ENCODE measurements around the gene GSTCD.
"Not testable (repeated sequence)": the region's sequence is repeated elsewhere in the genome, so short reads cannot be mapped to it uniquely, and the experiment has no call there.

- not testable (repeated sequence) for TF ChIP-seq CTCF, POLR2AphosphoS5 (IDR thresholded peaks at IDR 0.05)
Observed at GRCh38 chr4:105694812-105695211, 13.8 kb upstream of the GSTCD start.

All from upper lobe of left lung (tissue), 4 donors.